ENCODE data around the gene DLG2. TPM values are rescaled to one million over a fixed set of nuclear protein-coding genes. Genes with fewer than 3 reads are reported as not detected.

DLG2 gene
- total RNA-seq, 1 donor from 2014 or later = 6.1 TPM

DNA sequence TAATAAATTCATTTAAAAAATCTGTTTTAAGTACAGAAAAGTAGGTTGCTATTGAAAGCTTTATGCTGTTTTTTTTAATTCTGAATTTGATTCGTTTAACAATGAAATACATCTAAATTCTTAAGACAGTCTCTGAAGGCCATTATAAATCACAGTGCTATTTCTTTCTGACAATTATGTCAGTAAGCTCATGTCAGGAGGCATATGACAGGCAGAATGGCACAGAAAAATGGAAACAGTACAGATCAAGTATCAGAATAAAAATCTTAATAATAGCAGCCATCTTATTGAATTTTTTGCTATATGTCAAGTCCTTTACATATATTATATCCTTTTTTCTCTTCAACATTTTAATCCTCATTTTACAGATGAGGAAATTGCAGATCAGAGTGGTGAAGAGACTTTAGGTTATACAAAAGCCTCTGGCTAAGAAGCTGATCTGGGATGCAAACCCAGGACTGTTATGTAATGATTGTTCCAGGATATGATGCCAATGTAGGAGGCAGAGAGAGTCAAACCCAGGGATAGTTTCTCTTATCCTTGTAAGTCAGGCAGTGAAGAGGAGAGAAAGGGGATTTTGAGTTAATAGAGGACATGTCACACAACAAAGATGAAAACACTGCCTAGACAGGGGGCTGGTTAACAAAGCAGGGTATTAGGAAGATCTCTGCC is 2057.9 kb downstream of the DLG2 start:
- ATAC-seq (ENCODE audit: poor library complexity) = no peak
- DNase-seq = no peak
- intact Hi-C loops (cut with DNase I) = no loop called here

DNA sequence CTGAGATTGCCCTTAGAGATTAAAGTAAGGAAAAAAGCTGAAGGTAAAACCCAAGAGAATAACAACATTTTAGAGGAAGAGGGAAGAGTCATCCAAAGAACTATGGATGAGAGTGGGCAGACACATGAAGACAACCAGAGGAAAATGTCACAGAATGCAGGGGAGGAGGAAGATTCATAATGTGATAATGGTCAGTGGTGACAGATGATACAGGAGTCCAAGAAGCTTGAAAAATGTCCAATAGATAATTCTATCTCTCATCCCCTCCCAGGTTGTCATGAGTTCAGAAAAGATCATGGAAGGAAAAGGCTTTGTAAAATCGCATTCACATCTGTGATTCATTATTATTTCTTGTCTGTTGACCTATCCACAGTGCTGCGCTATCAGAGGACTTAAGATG is 2058.6 kb downstream of the DLG2 start:
- ATAC-seq (ENCODE audit: poor library complexity) (no peak), DNase-seq (no peak)
- intact Hi-C loops (cut with DNase I) = no loop called here

DNA sequence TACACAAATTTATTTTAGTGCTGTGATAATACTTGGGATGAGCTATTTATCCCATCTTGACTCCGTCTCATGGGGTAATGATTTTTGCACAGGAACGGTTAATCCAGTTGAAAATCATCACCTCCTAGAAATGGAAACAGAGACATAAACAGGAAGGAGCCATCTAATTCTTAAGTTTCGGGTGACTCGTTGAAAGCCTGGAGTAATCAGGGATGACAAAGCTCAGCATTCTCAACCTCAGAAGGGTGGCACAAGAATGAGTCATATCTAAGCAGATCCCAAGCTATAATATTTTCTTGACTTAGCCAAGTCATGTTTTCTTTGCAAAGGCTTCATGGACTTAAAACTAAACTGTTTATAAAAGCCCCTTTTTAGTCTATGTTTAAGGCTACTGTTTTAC is 2060.2 kb downstream of the DLG2 start:
- intact Hi-C loops (cut with DNase I) = no loop called here
- no peak for ATAC-seq (ENCODE audit: poor library complexity)
- DNase-seq = no peak

DNA sequence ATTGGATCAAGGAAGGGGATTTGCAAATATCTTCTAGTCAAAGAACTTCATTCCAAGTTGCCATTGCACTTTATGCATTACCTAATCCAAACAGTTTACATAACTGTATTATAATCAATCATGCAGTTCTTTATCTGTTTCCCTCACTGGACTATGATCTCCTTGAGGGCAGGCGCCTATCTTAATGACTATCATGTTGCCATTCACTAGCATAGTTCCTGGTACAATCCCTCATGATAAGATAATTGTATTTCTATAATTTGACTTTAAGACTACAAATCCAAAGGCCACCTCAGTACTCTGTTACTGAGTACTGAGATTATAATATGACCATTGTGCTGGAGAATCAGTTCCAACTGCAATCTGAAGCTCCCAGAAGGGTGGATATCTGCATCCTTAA is 2062.3 kb downstream of the DLG2 start:
- ATAC-seq (ENCODE audit: poor library complexity) (no peak), DNase-seq (no peak)
- intact Hi-C loops (cut with DNase I) = no loop called here

DNA sequence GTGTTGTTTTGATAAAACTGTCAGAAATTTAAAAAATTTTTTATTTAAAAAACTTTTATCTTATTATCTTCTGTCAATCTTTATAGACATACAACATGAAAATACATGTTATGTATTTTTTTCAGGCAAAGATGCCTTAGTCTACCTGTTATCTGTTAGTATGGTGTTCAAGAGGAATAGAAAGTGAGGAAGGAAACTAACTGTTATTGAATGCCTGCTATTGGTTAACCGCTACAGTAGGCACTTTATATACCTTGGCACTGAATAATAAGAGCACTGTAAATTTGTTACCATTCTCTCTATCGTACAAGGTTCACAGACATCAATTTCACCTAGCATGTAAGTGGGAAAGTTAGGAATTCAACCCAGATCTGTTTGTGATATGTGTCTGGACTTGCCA is 2068.9 kb downstream of the DLG2 start:
- intact Hi-C loops (cut with DNase I) = no loop called here
- ATAC-seq (ENCODE audit: poor library complexity) = no peak
- no peak for DNase-seq

DNA sequence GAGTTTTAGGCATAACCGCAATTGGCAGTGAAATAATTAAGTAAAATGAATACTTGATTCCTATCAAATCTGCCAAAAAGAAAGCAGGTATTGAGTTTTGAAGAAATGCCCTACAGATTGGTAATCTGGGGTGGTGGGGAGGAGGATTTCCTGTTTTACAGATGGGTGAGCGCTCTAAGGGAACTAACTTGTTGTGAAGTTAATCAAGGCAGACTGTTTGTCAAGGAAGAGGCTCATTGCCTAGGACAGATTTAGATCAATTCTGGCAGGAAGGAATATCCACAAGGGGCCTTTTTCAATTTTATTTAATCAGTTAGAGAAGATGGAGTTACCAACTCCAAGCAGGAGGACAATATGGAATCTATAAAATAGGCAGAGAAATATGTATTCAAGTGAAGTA is 2069.5 kb downstream of the DLG2 start:
- no peak for ATAC-seq (ENCODE audit: poor library complexity)
- no peak for DNase-seq
- intact Hi-C loops (cut with DNase I) = no loop called here

DNA sequence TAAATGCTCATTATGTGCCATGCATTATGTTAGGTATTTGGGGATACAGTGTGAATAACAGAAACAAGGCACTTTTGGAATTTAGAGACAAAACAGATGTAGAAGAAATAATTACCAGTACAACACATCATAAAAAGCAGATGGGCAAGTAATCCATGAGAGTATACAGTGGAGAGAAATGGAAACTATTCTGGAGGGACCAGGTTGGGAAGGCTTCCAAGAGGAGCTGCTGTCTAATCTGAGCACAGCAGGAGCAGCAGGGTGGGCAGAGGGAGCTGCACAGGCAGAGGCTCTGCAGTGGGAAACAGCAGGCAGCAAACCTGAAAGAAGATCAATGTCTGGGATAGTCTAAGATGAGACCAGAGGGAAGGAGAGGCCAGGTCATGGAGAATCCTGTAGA is 2072.3 kb downstream of the DLG2 start:
- intact Hi-C loops (cut with DNase I) = no loop called here
- ATAC-seq (ENCODE audit: poor library complexity) (no peak), DNase-seq (no peak)

DNA sequence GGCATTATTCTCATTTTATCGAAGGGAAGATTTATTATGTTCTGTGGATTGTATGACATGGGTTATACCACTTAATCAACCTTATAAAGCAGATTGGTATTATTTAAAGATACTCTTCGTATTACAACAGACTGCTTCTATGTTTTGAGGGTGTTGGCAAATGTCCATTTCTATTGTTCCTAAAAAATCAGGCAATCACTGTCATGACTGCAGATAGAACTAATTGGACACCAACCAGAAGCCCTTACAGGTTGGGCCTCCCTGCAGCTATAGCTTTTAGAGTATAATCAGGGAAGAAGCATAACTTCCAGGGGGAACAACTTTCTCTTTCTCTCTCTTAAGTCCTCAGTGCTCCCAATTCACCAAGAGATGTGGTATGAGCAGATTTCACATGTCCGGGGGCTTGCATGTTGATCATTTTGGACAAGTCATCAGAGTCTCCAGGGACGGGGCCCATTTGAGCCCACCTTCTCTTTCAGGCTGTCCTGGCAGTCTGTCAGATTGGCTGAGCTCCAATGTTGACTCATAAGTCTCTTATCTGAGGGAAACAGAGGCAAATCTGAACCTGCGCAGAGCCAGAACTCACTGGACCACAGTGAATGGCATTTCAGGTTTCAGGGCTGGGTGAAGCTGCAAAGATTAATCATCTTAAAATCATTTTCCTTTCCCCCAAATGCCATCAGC is 2077.0 kb downstream of the DLG2 start:
- no peak for ATAC-seq (ENCODE audit: poor library complexity)
- intact Hi-C loops (cut with DNase I) = no loop called here
- DNase-seq = no peak

DNA sequence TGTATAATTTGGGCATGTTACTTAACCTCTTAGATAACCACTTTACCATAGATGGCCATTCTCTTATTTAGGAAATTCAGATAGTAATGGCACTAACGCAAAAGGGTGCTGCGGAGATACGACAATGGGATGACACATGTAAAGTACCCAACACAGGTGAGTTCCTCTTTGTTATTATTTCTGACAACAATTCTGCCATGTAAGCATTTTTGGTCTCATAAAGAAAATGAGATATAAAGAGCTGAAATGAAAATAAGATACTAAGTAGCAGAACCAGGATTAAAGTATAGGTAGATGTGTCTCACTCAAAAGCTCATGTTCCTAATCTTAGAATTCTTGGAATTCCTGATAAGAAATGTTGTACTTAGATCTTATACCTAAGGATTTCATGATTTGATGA is 2080.8 kb downstream of the DLG2 start:
- no peak for DNase-seq
- intact Hi-C loops (cut with DNase I) = no loop called here
- no peak for ATAC-seq (ENCODE audit: poor library complexity)

DNA sequence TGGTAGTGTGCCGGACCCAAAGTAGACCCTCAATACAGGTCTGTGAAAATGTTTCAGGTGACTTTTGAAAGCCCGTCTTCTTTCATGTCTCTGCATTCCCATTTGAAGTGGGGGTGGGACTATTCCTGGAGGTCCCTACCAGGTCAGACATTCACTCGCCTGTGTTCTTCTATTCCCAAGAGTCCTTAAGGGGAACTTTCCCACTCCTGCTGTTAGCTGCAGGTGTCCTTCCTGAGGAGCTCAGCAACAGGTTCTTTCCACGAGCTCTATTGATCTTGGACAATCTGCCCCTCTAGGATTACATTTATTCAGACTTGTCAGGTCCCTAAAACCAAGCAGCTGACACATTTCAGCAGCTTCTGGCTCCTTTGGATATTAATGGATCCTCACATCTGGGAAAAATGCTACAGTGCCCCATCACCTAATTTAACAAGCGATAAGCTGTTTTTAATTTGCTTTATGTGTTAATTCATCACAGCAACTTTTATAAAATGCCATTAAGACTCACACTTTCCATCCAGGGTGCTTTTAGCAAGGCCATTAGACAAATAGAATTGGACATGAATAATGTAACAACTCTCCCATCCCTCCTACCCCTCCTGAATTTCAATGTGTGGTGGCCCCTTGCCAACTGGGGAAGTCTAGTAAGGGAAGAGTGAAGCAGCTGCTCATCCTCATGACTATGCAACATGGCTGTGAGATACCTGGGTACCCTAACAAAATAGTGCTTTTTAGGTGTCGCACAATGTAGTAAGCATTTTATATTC is 2081.5 kb downstream of the DLG2 start:
- intact Hi-C loops (cut with DNase I) = no loop called here
- DNase-seq = no peak
- ATAC-seq (ENCODE audit: poor library complexity) = no peak

DNA sequence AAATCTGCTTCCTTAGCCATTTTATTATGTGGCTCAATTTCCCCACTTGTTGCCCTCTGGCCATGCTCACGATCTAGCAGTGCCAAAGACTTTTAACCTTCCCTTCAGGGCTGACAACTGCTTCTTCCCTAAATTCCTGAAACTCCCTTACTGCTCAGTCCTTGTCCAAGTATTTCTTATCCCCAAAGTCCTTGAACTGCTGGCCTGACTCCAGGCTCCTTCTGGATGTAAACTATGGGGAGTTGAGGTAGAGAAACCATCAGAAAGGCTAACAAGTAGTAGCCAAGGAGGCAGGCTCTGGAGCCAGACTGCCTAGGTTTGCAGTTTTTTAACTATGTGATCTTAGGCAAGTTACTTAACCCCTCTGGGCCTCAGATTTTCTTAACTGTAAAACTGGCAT is 2082.3 kb downstream of the DLG2 start:
- no peak for DNase-seq
- no peak for ATAC-seq (ENCODE audit: poor library complexity)
- intact Hi-C loops (cut with DNase I) = no loop called here

DNA sequence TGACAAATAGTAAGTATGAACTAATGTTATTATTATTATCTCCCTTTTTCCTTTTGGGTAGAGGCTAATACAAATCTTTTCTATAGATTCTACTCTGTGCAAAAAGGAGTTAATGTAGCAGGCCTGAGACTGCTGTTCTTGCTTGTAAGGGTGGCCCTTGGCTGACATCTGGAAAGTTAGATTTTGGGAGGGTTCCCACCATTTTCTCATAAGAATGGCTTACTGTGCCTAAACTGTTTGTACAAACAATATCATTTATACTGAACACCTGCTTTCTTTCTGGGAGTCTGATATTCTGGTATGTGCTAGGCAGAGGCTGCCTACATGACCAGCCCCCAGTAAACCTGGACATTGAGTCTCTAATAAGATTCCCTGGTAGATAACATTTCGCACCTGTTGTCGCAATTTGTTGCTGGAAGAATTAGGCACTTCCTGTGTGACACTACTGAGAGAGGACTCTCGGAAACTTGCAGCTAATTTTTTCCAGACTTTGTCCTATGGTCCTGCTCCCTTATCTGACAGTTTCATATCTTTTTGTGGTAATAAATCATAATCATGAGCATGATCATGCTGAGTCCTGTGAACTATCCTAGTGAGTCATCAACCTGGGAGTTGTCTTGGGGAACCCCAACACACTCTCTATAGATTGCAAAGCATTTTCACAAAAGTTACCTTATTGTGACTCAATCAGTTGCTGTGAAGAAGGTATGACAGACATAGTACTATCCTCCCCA is 2083.3 kb downstream of the DLG2 start:
- ATAC-seq (ENCODE audit: poor library complexity) (no peak), DNase-seq (no peak)
- intact Hi-C loops (cut with DNase I) = no loop called here

DNA sequence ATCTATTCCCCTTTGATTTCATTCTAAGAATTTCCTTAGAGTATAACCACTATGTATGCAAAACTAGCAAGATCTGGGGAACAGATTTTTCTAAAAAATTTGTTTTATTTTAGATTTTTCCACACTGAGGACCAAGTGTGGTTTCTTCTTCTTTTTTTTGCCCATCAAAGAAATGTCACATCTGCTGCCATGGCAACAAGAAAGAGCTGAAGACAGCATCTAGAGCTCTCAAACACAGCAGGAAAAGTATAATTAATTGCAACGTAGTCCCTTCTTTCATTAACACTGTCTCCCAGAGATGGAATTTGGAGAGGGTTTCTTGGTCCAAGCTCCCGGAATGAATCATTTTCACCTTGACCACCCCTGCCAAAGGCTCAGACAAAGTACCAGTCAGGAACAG is 2084.3 kb downstream of the DLG2 start:
- DNase-seq (no peak), ATAC-seq (ENCODE audit: poor library complexity) (no peak)
- intact Hi-C loops (cut with DNase I) = no loop called here

DNA sequence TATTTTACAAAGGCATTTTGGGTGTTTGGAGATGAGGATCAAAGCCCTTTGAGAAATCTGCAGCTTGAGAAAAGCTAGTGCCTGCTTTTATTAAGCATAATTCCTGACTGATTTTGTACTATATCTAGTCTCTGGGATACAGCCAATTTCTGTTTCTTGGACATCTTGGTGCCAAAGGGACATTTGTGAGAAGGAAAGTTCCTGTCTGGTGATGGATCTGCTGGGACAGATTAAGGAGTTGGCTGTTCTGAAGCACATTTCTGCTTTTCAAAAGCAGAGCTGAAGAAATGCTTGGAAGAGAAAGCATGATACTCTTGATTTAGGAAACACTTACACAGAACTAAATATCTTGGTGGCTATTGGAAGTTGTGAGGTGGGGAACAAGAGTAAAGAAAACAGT is 2086.4 kb downstream of the DLG2 start:
- intact Hi-C loops (cut with DNase I) = no loop called here
- ATAC-seq (ENCODE audit: poor library complexity) = no peak

DNA sequence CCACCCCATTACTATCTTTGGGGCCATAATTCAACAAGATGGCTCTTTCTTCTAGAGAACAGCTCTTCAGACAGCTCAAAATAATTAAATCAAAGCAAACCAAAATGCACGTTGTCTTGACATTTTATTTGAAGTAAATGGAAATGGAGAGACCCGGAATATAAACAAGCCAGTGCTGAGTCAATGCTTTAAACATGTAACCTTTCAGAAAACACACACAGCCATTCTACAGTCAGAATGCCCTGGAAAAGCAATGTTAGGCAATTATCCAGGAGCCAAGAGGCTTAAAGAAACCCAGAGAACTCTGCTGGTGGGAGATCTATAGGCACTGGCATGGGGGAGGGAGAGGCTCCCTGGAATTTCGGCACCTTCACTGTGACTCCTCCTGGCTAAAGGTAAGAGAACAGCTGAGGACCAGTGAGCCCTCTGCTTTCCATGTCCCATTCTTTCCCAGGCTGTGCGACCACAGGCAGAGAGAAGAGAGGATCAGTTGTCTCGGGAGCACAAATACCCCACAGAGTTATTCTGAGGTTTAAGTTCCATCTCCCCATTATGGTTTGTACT is 2086.9 kb downstream of the DLG2 start:
- DNase-seq (no peak), ATAC-seq (ENCODE audit: poor library complexity) (no peak)
- intact Hi-C loops (cut with DNase I) = no loop called here

More for the DNA sequence above, 2086.4 kb downstream of the DLG2 start:
- DNase-seq = no peak

DNA sequence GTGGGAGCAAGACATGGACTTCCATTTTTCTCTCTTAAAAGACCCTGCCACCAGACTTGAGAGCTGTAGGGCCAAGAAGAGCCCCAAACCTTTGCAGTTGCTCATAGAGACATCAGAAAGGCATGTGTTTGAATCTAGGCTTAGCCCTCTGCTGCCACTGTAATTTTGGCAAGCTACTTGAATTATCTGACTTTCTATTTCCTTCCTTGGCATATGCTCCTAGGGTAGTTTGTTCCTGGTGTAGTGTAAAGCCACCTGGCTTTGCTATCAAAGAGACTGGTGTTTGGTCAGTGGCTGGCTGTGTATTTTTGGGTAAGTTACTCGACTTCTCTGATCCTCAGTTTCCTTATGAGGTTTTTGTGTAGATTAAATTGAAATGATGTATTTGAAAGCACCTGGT is 2088.9 kb downstream of the DLG2 start:
- intact Hi-C loops (cut with DNase I) = no loop called here
- no peak for ATAC-seq (ENCODE audit: poor library complexity)
- no peak for DNase-seq

DNA sequence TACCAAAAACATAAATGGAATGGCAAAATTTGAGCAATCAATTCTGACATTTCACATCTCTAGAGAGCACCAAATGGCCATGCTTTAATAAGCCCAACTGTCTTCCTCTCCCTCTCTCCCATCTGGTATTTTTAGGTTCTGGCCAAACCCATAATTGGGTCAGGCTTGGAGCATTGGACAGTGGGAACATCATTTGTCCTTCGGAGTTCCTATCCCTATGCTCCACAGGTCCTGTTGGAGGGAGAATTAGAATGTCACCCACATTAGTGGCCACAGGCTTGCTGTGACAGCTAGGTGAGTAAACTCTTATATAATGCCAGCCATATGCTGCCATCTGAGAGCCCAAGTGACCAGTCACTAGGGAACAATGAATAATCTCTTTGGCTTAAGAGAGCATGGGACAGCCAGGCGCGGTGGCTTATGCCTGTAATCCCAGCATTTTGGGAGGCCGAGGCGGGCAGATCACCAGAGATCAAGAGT is 2090.0 kb downstream of the DLG2 start:
- intact Hi-C loops (cut with DNase I) = no loop called here
- no peak for ATAC-seq (ENCODE audit: poor library complexity)
- no peak for DNase-seq

DNA sequence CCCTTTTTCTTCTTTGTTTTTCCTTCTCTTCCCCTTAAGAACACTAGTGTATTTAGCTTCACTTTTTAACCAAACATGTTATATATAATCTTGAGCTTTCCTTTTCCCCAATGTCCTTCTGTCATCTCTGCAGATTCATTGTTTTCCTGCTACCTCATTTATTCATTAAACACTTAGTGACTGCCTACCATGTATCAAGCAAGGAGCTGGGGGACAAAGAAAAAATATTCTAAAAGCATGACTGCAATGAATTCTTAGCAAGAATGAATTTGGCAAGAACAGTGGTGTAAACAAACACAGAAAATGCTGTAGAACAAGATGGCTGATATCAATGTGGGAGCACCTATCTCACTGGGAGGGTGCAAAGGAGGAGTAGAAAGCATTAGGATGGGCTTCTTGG is 2094.0 kb downstream of the DLG2 start:
- DNase-seq (no peak), ATAC-seq (ENCODE audit: poor library complexity) (no peak)
- intact Hi-C loops (cut with DNase I) = no loop called here

DNA sequence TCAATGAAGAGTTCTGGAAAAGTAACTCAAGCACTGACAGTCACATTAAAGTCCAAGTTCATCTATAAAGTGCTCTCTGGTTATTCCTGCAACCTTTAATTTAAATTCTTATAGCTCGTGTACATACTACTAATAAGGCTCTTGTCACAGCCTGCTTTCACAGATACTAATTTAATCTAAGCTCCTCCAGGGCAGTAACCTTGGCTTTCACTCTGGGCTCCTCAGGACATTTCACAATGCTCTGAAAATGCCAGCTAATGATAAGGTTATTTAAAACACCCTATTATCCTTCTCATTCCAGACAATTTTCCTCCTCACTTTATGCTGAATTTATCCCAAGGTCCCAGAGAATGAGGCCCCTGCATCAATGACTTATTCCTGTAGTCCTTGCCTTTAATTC is 2098.3 kb downstream of the DLG2 start:
- DNase-seq = no peak
- ATAC-seq (ENCODE audit: poor library complexity) = peak; percentile 38
- intact Hi-C loops (cut with DNase I) = no loop called here

Data from Right ventricle myocardium superior (tissue), 1 donor.